Stimulated activated CD4-positive, alpha-beta T cell treated with anti-CD3 and anti-CD28 coated beads, Interleukin-1b, Interleukin-23, amount 100 ng/mL, for 1 hour (primary cell): Measurements from ENCODE around the gene DNAJC30.
A peak's percentile ranks its signal among the peaks of the same experiment; 100 is the strongest.
"Not testable (repeated sequence)": the region's sequence is repeated elsewhere in the genome, so short reads cannot be mapped to it uniquely, and the experiment has no call there.

Experiments used
- DNase-seq, 2 donors: peaks; one replicate each; pipeline ENCODE4 v3.0.0-alpha.2; 2020; ENCODE audit warnings: low read depth in 2 of 2

Gene DNAJC30

DNA sequence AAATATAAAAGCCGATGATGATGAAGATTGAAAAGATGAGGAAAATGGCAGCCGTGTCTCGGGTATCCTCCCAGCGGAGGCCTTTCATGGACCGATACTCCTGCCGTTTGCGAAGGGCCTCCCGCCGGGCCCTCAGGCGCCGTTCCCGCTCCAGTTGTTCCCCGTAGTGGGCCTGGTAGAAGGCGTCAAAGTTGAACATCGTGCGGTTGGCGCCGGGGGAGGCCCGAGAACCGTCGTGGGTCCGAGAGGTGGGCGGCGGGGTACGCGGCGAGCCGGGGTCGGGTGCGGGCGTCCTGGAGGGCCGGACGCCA lies 553 bp downstream of the DNAJC30 start:
- no peak for DNase-seq

DNA sequence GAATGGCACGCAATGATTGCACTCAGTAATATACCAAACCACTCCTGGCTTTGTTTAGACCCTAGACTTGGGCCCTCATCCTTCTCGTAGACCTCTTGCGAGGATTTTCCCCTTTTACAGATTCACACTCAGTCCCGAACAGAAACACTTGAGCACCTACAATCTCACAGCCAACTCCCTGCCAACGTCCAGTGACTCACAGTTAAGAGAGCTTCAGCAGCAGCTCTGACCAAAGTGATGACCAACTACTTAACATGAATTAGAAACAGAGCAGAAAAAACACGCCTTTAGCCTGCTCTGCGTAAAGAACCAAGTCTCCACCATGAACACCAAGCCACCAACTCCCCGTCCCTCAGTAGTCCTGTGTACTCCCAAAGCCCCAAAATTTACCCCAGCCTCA lies 2.2 kb downstream of the DNAJC30 start:
- no peak for DNase-seq

DNA sequence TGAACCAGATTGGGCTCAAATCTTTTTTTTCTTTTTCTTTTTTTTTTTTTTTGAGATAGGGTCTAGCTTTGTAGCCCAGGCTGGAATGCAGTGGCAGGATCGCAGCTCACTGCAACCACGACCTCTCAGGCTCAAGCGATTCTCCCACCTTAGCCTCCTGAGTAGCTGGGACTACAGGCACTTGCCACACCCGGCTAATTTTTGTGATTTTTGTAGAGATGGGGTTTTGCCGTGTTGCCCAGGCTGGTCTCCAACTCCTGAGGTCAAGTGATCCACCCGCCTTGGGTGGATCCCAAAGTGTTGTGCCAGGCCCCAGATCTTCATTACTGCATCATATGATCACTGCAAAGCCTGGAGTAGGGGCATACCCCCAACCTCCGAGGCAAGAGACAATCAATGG lies 2.8 kb downstream of the DNAJC30 start:
- no peak for DNase-seq

DNA sequence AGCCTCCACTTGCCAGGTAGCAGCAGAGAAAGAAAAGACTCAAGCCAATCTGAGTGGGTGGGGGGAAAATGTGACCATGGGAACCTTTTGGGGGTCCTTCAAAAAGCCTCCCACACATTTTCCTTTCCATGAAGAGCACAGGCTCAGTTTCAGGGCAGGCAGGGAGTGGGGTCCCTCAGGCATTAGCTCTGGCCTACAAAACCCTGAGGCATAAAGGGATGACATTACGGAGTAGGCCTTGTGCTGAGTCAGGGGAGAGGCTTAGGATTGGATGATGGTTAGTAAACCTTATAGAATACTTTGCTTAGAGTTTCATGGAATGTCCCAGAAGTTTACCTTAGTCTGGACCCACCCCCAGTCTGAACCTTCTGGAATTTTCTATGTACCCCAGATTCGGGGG lies 3.5 kb downstream of the DNAJC30 start:
- DNase-seq: no peak

DNA sequence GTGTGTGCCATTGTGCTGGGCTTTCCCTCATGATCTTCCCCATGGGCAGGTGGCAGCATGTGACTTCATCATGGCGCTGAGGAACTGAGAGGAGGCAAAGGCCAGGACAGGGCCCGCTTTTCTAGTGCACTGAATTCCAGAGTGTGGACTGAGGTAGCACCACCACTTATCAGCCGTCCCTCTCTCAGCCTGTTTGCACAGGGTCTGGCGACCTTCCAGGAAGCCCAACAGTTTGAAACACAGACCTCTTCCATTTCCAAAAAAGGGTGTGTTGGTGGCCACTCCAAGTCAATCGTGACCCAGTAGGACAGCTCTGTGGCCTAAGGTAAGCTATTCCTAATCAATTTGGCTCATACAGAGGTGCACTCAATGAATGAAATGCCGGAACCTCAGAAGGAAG lies 4.4 kb downstream of the DNAJC30 start:
- no peak for DNase-seq

DNA sequence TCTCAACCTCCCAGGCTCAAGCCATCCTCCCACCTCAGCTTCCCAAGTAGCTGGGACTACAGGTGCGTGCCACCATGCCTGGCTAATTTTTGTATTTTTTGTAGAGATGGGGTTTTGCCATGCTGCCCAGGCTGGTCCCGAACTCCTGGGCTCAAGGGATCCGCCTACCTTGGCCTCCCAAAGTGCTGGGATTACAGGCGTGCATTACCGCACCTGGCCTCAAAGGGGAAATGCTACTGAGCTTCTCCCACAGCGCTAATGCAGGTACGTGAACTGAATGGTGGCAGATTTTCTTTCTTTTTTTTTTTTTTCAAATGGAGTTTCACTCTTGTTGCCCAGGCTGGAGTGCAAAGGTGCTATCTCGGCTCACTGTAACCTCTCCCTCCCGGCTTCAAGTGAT lies 7.2 kb downstream of the DNAJC30 start:
- not testable (repeated sequence) for DNase-seq

DNA sequence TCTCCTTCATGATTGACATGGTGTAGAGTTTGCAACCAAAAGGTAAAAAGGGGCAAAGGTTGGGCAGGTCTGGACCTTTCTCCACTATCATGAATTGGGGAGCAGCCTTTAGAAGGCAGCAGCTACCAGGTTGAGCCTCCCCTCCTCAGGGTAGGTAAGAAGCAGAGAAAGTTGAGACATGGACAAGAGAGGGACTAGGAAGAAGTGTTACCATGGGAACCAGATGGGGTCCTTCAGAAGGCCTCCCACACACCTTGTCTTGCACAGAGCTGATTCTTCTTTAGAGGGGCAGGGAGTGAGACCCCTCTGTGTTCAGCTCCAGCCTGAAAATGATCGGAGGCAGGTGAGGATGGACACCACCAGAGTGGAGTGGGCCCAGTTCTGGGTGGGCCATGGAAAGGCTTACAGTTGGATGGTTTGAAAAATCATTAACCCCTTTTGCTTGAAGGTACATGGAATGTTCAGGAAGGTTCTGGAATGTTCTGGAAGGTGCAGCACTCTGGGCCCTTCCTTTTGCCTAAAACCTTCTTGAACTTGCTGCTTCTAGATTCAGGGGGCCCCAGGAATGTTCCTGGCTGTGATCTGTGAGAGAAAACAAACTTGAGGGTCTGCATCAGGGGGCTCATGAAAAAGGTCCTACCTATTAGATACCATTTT lies 8.7 kb downstream of the DNAJC30 start:
- no peak for DNase-seq

DNA sequence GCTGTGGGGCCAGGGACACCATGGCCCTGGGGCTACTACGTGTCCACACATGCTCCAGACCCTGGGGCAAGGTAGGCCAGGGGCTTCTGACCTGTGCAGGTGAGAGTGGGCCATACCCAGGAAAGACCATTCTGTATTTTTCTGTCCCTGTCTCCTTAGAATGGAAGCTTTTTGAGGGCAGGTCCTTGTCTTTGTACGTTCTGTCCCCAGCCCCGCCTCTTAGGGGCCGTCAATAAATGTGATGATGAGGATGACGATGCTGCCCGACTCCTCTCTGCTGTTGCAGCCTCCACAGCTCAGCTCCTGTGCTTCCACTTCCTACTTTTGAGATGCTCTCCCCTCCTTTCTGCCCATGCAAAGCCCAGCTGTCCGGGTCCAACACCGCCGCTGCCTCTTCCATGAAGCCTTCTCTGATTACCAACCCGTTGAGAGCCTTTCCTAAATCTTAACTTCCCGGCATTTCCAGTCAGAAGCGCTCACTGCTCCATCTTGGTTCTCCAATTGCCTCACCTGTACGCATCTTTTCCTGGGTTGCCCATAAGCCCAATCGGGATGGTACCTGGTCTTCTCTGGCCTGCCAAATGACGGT lies 11.3 kb downstream of the DNAJC30 start:
- no peak for DNase-seq

DNA sequence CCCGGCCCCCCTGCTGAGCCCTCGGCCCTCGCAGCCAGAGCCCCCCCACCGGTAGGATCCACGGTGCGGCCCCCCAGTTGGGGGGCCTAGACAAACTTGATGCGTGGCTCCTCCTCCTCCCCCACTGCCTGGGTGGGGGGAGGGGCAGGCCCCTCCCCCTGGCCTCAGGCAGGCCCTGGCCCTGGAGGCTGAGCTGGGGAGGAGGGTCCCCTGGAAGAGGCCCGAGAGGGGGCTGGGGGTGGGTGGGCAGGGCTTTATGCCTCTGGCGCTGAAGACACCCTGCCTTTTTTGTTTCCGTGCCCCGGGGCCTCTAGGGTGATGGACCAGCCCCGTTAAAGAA lies 12.0 kb downstream of the DNAJC30 start:
- no peak for DNase-seq

DNA sequence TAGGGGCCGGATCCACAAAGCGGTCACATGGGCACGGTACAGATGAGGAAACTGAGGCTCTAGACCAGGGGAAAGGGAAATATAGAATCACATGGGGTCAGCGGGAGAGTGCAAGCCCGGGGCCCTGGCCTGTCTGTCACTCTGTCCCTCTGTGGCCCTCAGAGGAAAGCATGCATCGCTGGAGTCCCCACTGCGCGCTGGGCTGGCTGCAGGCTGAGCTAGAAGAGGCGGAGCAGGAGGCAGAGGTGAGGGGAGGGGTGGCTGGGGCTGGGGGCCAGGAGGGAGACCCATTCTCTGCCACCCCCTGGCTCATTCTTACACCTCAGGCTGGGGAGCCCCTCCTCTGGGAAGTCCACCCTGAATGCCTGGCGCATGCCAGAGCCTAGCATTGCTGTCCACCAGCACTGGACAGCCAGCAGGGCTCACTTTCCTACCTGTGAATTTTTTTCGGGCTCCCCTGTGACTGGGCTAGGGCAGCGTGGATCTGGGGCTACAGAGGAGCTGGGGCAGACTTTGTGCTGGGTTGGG lies 13.3 kb downstream of the DNAJC30 start:
- DNase-seq: no peak

DNA sequence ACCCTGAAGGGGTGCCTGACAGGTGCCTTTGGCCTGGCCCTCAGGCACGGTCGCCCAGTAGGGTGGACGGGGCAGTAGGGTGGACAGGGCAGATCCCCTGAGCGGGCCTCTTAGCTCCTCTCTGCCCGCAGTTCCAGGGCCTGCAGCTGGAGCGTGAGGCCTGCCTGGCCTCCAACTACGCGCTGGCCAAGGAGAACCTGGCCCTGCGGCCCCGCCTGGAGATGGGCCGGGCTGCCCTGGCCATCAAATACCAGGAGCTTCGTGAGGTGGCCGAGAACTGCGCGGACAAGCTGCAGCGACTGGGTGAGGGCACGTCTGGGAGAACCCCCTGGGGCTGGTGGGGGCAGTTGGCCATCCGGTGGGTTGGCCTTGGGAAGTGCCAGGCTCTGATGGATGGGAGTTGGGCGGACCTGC lies 14.0 kb downstream of the DNAJC30 start:
- DNase-seq: no peak

DNA sequence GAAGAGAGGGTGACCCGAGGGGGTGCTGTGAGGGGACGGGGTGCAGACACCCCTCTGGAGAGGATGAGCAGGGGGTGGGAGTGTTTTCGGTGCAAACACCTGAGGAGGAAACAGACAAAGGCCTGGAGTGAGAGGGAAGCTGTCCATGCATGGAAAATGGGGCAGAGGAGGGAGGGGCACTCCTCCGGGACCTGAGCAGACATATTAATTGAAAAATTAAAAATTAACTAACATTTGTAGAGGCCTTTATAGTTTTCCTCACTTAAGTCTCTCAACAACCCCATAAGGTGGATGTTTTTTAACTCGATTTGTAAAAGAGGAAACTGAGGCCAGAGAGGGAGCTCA lies 14.4 kb downstream of the DNAJC30 start:
- DNase-seq: no peak

DNA sequence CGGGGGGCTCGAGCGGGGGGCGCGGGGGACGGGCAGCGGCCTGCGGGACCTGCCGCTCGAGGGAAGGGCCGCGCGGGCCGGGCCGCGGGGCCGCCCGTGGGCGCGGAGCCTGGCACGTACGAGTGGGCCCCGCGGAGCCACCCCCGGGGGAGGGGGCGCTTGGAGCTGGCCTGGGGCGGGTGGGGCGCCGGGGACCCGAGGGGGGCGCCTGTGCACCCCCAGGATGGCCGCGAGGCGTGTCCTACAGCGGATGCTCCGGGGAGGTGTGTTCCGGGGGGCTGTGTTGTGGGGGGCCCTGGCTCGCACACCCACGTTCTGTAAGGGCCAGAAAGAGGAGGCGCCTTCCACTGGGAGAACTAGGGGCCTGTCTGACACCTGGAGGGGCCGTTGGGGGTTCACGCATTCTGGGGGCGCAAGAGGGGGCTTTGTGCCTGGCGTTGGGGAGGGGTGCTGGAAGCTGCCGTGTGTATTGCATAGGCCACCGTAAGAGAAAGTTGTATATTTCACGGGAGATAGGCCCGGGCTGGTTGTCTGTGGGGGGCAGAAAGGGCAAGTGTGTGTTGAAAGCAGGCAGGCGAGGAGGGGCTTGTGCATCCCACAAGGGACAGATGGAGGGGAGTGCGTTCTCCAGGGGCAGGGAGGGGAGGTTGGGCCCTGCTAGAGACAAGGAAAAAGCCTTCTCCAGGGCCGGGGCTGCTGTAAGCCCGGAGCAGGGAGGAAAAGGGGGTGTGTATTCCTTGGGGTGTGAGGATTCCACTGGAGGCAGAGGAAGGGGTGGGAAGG lies 15.0 kb downstream of the DNAJC30 start:
- no peak for DNase-seq

DNA sequence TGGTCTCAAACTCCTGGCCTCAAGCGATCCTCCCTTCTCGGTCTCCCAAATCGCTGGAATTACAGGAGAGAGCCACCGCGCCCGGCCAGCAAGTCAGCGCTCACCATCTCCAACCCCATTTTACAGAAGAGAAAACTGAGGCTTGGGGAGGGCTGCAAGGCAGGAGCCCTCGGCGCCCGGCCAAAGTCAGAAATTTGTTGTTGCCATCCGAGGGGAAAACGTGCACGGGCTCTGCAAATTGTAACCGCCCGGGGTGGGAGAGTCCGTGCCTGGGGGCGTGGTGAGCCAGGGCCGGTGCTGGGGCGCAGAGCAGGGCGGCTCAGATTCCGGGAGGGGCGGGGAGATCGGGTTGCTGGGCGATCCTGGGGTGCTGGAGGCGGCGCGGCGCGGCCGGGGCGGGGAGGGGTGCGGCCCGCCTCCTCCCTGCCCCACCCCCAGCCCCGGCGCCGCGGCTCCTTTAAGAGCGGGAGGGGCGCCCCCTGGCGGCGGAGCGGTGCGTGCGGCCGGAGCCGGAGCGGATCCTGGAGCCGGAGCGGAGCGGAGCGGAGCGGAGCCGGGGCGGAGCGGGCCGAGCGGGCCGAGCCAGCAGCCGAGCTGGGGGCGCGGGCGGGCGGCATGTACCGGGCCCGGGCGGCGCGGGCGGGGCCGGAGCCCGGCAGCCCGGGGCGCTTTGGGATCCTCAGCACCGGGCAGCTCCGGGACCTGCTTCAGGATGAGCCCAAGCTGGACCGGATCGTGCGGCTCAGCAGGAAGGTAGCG lies 15.7 kb downstream of the DNAJC30 start, which contains the start of gene VPS37D:
VPS37D (plus strand) TSS at position 488 of the 759 bp plus-strand sequence; CDS start at position 616, 128 bp downstream.
- peak; percentile 88 to 95 for DNase-seq

DNA sequence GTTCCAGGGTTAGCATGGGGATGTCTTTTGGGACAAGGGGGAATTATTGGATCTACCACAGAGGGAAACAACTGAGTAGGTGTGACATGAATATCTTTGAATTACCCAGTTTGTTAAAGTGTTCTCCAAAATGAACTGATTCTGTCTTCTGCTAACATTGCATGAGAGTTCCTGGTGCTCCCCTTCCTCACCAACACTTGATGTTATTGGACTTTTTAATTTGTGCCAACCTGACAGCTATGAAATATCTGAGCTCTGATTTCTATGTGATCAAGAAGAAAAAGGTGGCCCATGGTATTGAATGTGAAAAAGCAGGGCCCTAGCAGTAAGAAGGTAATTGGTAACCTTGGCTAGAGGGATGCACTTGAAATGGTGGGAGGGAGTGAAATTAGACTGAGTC lies 20.2 kb downstream of the DNAJC30 start:
- DNase-seq: no peak

DNA sequence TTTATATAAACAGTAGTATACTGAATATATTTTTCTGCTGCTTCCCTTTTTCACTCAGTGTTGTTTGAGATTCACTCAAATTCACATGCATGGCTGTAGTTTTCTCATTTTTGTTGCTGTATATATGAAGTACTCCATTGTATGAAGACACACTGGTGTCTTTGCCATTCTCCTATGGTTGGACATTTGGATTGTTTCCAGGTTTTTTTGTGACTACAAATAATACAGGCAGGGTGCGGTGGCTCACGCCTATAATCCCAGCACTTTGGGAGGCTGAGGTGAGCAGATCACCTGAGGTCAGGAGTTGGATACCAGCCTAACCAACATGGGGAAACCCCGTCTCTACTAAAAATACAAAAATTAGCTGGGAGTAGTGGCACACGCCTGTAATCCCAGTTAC lies 22.7 kb downstream of the DNAJC30 start:
- DNase-seq: not testable (repeated sequence)

DNA sequence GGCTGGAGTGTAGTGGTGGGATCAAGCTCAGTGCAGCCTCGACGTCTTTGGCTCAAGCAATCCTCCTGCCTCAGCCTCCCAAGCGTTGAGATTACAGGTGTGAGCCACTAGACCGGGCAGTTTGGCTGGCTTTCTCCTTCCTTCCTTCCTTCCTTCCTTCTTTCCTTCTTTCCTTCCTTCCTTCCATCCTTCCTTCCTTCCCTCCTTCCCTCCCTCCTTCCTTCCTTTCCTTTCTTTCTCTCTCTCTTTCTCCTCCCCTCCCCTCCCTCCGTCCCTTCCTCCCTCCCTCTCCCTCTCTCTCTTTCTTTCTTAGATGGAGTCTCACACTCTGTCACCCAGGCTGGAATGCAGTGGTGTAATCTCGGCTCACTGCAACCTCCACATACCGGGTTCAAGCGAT lies 23.3 kb downstream of the DNAJC30 start:
- DNase-seq: no peak

DNA sequence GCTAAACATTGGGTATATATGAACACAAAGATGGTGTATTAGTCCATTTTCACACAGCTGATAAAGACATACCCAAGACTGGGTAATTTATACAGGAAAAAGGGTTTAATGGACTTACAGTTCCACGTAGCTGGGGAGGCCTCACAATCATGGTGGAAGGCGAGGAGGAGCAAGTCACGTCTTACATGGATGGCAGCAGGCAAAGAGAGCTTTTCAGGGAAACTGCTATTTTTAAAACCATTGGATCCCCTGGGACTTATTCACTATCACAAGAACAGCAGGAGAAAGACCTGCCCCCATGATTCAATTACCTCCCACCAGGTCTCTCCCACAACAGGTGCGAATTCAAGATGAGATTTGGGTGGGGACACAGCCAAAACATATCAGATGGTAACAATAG lies 27.9 kb downstream of the DNAJC30 start:
- DNase-seq: not testable (repeated sequence)

DNA sequence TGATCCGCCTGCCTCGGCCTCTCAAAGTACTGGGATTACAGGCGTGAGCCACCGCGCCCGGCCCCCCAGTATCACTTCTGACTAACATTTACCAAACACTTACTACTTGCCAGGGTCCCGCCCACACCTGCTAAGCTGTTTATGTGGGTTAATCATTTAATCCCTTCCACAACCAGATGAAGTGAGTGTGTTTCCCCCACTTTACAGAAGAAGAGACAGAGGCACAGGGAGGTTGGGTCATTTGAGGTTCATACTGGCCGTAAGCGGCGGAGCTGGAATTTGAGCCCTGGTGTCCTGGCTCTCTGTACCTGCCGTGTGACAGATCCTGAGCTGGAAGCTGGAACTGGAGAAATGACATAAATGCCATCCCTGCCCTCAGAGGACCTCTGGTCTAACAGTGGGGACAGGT lies 30.7 kb downstream of the DNAJC30 start:
- no peak for DNase-seq

DNA sequence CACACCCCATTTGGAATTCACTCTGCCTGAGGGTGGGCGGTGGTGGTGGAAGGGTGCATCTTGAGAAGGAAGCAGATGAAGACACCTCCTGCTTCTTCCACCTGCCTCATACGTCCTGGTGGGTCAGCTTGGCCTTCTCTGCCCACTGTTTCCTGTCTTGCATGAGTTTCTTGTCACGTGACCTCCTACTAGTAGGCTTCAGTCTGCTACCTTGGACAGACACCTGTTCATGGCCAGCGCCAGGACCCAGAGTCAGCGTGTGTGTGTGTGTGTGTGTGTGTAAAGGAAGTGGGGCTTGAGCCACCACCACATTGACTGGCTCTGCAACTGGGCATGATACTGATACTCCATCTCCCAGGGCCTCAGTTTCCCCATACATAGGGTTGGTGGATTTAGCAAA lies 32.7 kb downstream of the DNAJC30 start:
- DNase-seq: no peak

DNA sequence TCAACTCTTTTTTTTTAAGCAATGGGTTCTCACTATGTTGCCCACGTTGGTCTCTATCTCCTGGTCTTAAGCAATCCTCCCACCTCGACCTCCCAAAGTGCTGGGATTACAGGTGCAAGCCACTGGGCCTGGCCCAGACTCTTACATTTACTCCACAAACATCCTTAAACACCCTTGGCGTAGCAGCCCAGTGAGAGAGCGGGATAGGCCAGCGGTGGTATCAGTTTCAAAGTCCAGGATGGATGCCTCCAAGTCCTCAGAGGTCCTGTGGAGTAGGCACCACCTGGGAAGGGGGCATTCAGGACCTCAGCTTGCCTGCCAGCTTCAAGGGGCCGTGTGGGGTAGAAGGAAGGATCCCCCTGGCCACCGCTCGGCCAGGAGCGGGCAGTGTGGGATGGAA lies 33.7 kb downstream of the DNAJC30 start:
- no peak for DNase-seq

DNA sequence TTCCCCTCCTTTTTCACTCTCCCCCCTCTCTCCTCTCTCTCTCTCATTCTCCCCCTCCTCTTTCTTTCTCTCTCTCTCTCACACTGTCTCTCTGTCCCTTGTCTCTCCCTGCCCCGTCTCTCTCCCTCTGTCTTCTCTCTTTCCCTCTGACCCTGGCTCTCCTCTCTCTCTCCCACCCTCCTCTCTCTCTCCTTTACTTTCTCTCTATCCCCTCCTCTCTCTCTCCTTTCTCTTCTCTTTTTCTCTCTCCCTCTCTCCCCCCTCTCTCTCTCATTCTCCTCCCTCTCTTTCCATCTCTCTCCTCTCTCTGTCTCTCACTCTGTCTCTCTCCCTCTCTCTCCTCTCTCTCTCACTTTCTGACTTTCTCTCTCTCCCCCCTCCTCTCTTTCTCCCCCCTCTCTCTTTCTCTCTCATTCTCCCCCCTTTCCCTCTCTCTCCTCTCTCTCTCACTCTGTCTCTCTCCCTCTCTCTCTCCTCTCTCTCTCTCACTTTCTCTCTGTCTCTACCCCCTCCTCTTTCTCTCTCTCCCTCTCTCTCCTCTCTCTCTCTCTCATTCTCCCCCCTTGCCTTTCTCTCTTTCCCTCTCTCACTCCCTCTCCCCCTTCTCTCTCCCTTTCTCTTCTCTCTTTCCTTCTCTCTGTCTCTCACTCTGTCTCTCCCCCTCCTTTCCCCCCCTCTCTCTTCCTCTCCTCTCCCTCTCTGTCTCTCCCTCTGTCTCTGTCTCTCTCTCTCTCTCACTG lies 34.5 kb downstream of the DNAJC30 start:
- DNase-seq: no peak
